Endodermal cell (in vitro differentiated cells): Measurements from ENCODE around the gene LRRC25. TPM values are rescaled to one million over a fixed set of nuclear protein-coding genes. Genes with fewer than 3 reads are reported as not detected.
A peak's percentile ranks its signal among the peaks of the same experiment; 100 is the strongest.

ENCODE experiments used
- DNase-seq: peaks from one replicate; pipeline ENCODE4 v3.0.0-alpha.2; 2017
- H3K27ac ChIP-seq: 2 replicates; pipeline ENCODE4 v1.5.1; 2013; ENCODE audit warnings: mild to moderate bottlenecking, low read depth, low read length, moderate library complexity
- H3K27me3 ChIP-seq: 2 replicates; pipeline ENCODE4 v1.6.1; 2013; ENCODE audit warnings: mild to moderate bottlenecking, low read length, moderate library complexity; ENCODE audit not compliant: insufficient read depth, control insufficient read depth, poor library complexity, severe bottlenecking
- H3K36me3 ChIP-seq: 2 replicates; pipeline ENCODE4 v1.7.0; 2013; ENCODE audit warnings: mild to moderate bottlenecking, low read length, moderate library complexity; ENCODE audit not compliant: control insufficient read depth, insufficient read depth
- H3K4me1 ChIP-seq: one replicate; pipeline ENCODE4 v1.7.0; 2013; ENCODE audit warnings: low read length; ENCODE audit not compliant: control insufficient read depth, insufficient read depth
- H3K4me3 ChIP-seq: 2 replicates; pipeline ENCODE4 v1.5.1; 2013; ENCODE audit warnings: mild to moderate bottlenecking, low read length, moderate library complexity
- H3K9ac ChIP-seq: 2 replicates; pipeline ENCODE4 v1.6.1; 2013; ENCODE audit warnings: mild to moderate bottlenecking, low read length, moderate library complexity; ENCODE audit not compliant: poor library complexity, severe bottlenecking; ENCODE audit errors: extremely low read depth
- H3K9me3 ChIP-seq: 2 replicates; pipeline ENCODE4 v1.6.1; 2013; ENCODE audit warnings: mild to moderate bottlenecking, low read length, moderate library complexity; ENCODE audit not compliant: control insufficient read depth
- H3K27ac Mint-ChIP-seq: 2 replicates; pipeline ENCODE4 v1.8.0; 2020; ENCODE audit warnings: mixed read lengths
- H3K27me3 Mint-ChIP-seq: 2 replicates; pipeline ENCODE4 v1.8.0; 2021; ENCODE audit warnings: mild to moderate bottlenecking, mixed read lengths; ENCODE audit not compliant: insufficient read depth
- H3K36me3 Mint-ChIP-seq: 2 replicates; pipeline ENCODE4 v1.8.0; 2020; ENCODE audit warnings: low read depth, mixed read lengths
- H3K4me1 Mint-ChIP-seq: 2 replicates; pipeline ENCODE4 v1.8.0; 2020; ENCODE audit warnings: mixed read lengths
- H3K4me3 Mint-ChIP-seq: 2 replicates; pipeline ENCODE4 v1.8.0; 2020; ENCODE audit warnings: mild to moderate bottlenecking, moderate library complexity, mixed read lengths
- H3K9me3 Mint-ChIP-seq: 2 replicates; pipeline ENCODE4 v1.8.0; 2020; ENCODE audit warnings: mild to moderate bottlenecking, mixed read lengths
- CTCF ChIP-seq: fragments of 200-600 bp; sonication (generic); conservative IDR thresholded peaks from 2 replicates; pipeline ENCODE4 v1.5.0; 2021; ENCODE audit warnings: antibody characterized with exemption, mild to moderate bottlenecking
- WGBS, 2 experiments: methylation state at CpG; one replicate each; pipeline versions ENCODE4 v1.1.5 to v1.1.7; 2013; ENCODE audit warnings: missing lambda C conversion rate in 2 of 2, mixed read lengths in 1 of 2; ENCODE audit not compliant: insufficient coverage in 1 of 2, insufficient read length in 1 of 2; 5-methylcytosine and 5-hydroxymethylcytosine counted together
- total RNA-seq, 2 donors: library from RNA; stranded (reverse); fragmentation: NEBNext Ultra II Directional in 1 of 2; extraction: Animal tissue kit (Norgen Biotek cat#: 25700) in 1 of 2; gene quantifications; 2 replicates in 1 of 2; 3 replicates in 1 of 2; pipeline ENCODE4 v1.2.1, GENCODE V29; 2021

The LRRC25 gene
- total RNA-seq, 2 donors from 2014 or later: not detected

GRCh38 chr19:18426416-18426767 lies 29.0 kb upstream of the LRRC25 start:
- Mint-ChIP-seq H3K9me3 (no peaks in the 10 kb centered on the region), H3K27ac (no peak overlapping the region), H3K4me3 (no peak overlapping the region), H3K4me1 (peaks cover 9% of the 10 kb centered on the region), H3K36me3 (no peaks in the 10 kb centered on the region), H3K27me3 (peaks cover 26% of the 10 kb centered on the region)
- Histone ChIP-seq H3K36me3 (no peaks in the 10 kb centered on the region), H3K27ac (no peak overlapping the region), H3K27me3 (no peaks in the 10 kb centered on the region), H3K4me3 (no peak overlapping the region), H3K9me3 (no peaks in the 10 kb centered on the region), H3K4me1 (no peaks in the 10 kb centered on the region), H3K9ac (no peak overlapping the region)
- no peak for TF ChIP-seq CTCF
- DNase-seq: peak; percentile 47
- WGBS, 2 experiments: 89 to 100% methylated on average over 1 to 8 of the region's 8 CpGs

- no peaks in the 10 kb centered on the region for H3K4me1 ChIP-seq
- Mint-ChIP-seq H3K4me3 (no peak overlapping the region), H3K27me3 (peaks cover 33% of the 10 kb centered on the region), H3K27ac (no peak overlapping the region), H3K36me3 (no peaks in the 10 kb centered on the region), H3K4me1 (peaks cover 9% of the 10 kb centered on the region), H3K9me3 (no peaks in the 10 kb centered on the region)
- no peak overlapping the region for H3K27ac ChIP-seq
- no peaks in the 10 kb centered on the region for H3K36me3 ChIP-seq
- H3K27me3 ChIP-seq: no peaks in the 10 kb centered on the region
- no peak overlapping the region for H3K9ac ChIP-seq
- no peak overlapping the region for H3K4me3 ChIP-seq
- H3K9me3 ChIP-seq: no peaks in the 10 kb centered on the region
- no peak for TF ChIP-seq CTCF
- peak; percentile 49 for DNase-seq
- WGBS, 2 experiments: 91 to 97% methylated on average over 10 to 18 of the region's 18 CpGs
Observed at GRCh38 chr19:18425515-18426415, 28.3 kb upstream of the LRRC25 start.

- H3K27me3 Mint-ChIP-seq: peaks cover 40% of the 10 kb centered on the region
- no peak overlapping the region for H3K27ac Mint-ChIP-seq
- TF ChIP-seq CTCF: no peak
- DNase-seq: peak; percentile 45
- Histone ChIP-seq H3K4me1 (no peaks in the 10 kb centered on the region), H3K4me3 (no peak overlapping the region), H3K9me3 (no peaks in the 10 kb centered on the region), H3K27ac (no peak overlapping the region), H3K9ac (no peak overlapping the region), H3K36me3 (no peaks in the 10 kb centered on the region), H3K27me3 (no peaks in the 10 kb centered on the region)
- no peaks in the 10 kb centered on the region for H3K36me3 Mint-ChIP-seq
- no peak overlapping the region for H3K4me3 Mint-ChIP-seq
- H3K9me3 Mint-ChIP-seq: no peaks in the 10 kb centered on the region
- WGBS, 2 experiments: 85 to 92% methylated on average over 8 to 17 of the region's 17 CpGs
- peaks cover 10% of the 10 kb centered on the region for H3K4me1 Mint-ChIP-seq
Observed at GRCh38 chr19:18424890-18425514, 27.6 kb upstream of the LRRC25 start.
